Sigmoid colon (tissue), 7 donors: ENCODE results near the gene DGKI. TPM values are rescaled to one million over a fixed set of nuclear protein-coding genes. Genes with fewer than 3 reads are reported as not detected.

Experiments used
- DNase-seq: peaks from one replicate; pipeline ENCODE4 v3.0.0-alpha.2; 2019
- H3K27ac ChIP-seq, 4 donors: fragments of 200-600 bp; sonication (generic); one replicate each; pipeline ENCODE4 v1.5.1; 2016 to 2019; ENCODE audit warnings: mild to moderate bottlenecking in 1 of 4
- H3K27me3 ChIP-seq, 3 donors: fragments of 200-600 bp; sonication (generic); one replicate each; pipeline ENCODE4 v1.5.1; 2019; ENCODE audit warnings: mild to moderate bottlenecking in 1 of 3
- H3K36me3 ChIP-seq, 4 donors: fragments of 200-600 bp; sonication (generic); one replicate each; pipeline ENCODE4 v1.5.1; 2016 to 2019
- H3K4me1 ChIP-seq, 4 donors: fragments of 200-600 bp; sonication (generic); one replicate each; pipeline ENCODE4 v1.5.1; 2017 to 2019
- H3K4me3 ChIP-seq, 4 donors: fragments of 200-600 bp; sonication (generic); one replicate each; pipeline ENCODE4 v1.5.1; 2017 to 2019; ENCODE audit warnings: mild to moderate bottlenecking in 2 of 4, moderate library complexity in 1 of 4
- H3K9me3 ChIP-seq, 4 donors: fragments of 200-600 bp in 3 of 4; sonication (generic) in 3 of 4; one replicate each; pipeline versions ENCODE4 v1.5.1 to v1.6.1; 2013 to 2019
- EP300 ChIP-seq, 4 donors: sonication (generic); formaldehyde crosslinking; IDR thresholded peaks; one replicate each; pipeline ENCODE4 v1.6.1; 2017; ENCODE audit warnings: antibody characterized with exemption in 4 of 4
- POLR2A ChIP-seq, 2 donors: fragments of 450-650 bp; IDR thresholded peaks; one replicate each; pipeline ENCODE4 v1.6.1; 2016; ENCODE audit warnings: antibody characterized with exemption in 2 of 2, mild to moderate bottlenecking in 2 of 2, moderate library complexity in 2 of 2
- POLR2AphosphoS5 ChIP-seq, 4 donors: sonication (generic); formaldehyde crosslinking; IDR thresholded peaks; one replicate each; pipeline ENCODE4 v1.6.1; 2017; ENCODE audit warnings: antibody characterized with exemption in 4 of 4
- WGBS, 2 donors: extraction: QIAGEN DNeasy Blood & Tissue Kit; methylation state at CpG; one replicate each; pipeline ENCODE4 v1.1.7; 2013; 5-methylcytosine and 5-hydroxymethylcytosine counted together
- intact Hi-C: fragments of 100-400 bp; cut with DNase I; formaldehyde crosslinking; loops from one replicate; pipeline ENCODE4 v1.15.1; 2023
- polyA plus RNA-seq, 3 donors: library from polyadenylated mRNA; stranded (reverse); fragments of 200-250 nt; gene quantifications; one replicate each; pipeline ENCODE4 v1.2.3, GENCODE V29; 2013
- small RNA-seq, 3 donors: library from RNA; depleted of rRNA; stranded (forward); fragments of <200 nt; gene quantifications; one replicate each; pipeline ENCODE3, GENCODE V24; 2016
- total RNA-seq, 4 donors: library from RNA; depleted of rRNA; stranded (reverse); fragments of >200 nt; gene quantifications; one replicate each; pipeline ENCODE4 v1.1.0, GENCODE V29; 2016
- TF ChIP-seq, protein P1 (sequence below), 4 experiments: fragments of 450-650 bp in 3 of 4; fragments of 200-600 bp in 1 of 4; IDR thresholded peaks; one replicate each; pipeline ENCODE4 v1.5.1; 2016 to 2019; ENCODE audit warnings: antibody characterized with exemption in 4 of 4, mild to moderate bottlenecking in 3 of 4, moderate library complexity in 2 of 4
- donor health status: healthy with polysubstance abuse.
- donor health status: Bipolar disorder and iron deficiency.
- donor health status: healthy.

Gene DGKI
- total and polyA plus RNA-seq, 7 donors: 0.17 to 7.6 (median 1.0) TPM; not detected in 1

DNA sequence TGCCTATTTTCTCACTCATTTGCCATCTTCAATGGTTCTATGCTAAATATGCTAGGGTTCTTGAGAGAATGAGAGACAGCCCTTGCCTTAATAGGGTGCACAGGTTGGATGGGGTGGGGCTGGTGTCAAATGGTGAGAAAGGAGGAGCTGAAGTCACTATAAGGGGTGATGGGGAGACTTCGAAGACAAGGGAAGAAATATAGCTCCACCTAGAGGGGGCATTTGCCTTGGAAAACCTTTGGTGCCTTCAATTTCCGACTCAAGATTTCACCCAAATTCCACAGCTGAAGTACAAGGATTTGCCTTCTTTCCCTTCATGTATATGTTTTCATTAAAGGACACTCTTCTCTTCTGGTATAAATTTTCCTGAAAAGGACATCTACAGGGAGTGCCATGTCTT, 508.9 kb downstream of the DGKI start:
- WGBS, 2 donors: 56 to 61% methylated on average over 2 of the region's 2 CpGs
- H3K4me1 ChIP-seq: peaks cover 0 to 12% (median 7%) of the 10 kb centered on the region in 4 donors
- TF ChIP-seq POLR2AphosphoS5 (IDR thresholded peaks at IDR 0.05): no peak
- TF ChIP-seq, protein P1, sequence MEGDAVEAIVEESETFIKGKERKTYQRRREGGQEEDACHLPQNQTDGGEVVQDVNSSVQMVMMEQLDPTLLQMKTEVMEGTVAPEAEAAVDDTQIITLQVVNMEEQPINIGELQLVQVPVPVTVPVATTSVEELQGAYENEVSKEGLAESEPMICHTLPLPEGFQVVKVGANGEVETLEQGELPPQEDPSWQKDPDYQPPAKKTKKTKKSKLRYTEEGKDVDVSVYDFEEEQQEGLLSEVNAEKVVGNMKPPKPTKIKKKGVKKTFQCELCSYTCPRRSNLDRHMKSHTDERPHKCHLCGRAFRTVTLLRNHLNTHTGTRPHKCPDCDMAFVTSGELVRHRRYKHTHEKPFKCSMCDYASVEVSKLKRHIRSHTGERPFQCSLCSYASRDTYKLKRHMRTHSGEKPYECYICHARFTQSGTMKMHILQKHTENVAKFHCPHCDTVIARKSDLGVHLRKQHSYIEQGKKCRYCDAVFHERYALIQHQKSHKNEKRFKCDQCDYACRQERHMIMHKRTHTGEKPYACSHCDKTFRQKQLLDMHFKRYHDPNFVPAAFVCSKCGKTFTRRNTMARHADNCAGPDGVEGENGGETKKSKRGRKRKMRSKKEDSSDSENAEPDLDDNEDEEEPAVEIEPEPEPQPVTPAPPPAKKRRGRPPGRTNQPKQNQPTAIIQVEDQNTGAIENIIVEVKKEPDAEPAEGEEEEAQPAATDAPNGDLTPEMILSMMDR (IDR thresholded peaks at IDR 0.05): no peak
- no peak for TF ChIP-seq POLR2A (IDR thresholded peaks at IDR 0.05)
- no peaks in the 10 kb centered on the region for H3K27me3 ChIP-seq
- H3K4me3 ChIP-seq: no peak overlapping the region
- no peak overlapping the region for H3K27ac ChIP-seq
- intact Hi-C loops: no loop called here
- no peaks in the 10 kb centered on the region for H3K36me3 ChIP-seq
- DNase-seq: no peak
- no peaks in the 10 kb centered on the region for H3K9me3 ChIP-seq

DNA sequence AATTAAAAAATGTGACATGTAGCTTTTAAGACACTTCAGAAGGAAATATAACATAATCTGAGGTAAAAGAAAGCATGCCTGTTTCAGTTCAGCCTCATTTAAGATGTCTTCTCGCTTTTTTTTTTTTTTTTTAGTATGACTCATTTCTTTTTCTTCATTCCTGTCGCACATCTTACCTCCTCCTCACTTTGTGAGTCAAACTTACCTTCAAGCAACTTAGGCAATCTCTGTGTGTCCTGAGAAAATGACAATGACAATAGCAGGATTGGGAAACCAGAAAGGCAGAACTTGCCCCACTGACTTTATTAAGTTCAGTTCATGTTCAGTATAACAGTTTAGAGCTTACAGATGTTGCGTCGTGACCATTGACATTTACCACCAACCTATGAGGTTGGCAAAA, 511.0 kb downstream of the DGKI start:
- Histone ChIP-seq H3K36me3 (no peaks in the 10 kb centered on the region), H3K9me3 (no peaks in the 10 kb centered on the region), H3K4me1 (no peaks in the 10 kb centered on the region), H3K27me3 (no peaks in the 10 kb centered on the region), H3K4me3 (no peak overlapping the region), H3K27ac (no peak overlapping the region)
- intact Hi-C loops: no loop called here
- no peak for DNase-seq
- WGBS, 2 donors: 85 to 92% methylated on average over 4 of the region's 4 CpGs
- TF ChIP-seq, protein P1 (IDR thresholded peaks at IDR 0.05): no peak
- TF ChIP-seq POLR2A (IDR thresholded peaks at IDR 0.05) (no peak), EP300 (IDR thresholded peaks at IDR 0.05) (no peak), POLR2AphosphoS5 (IDR thresholded peaks at IDR 0.05) (no peak)

GRCh38 chr7:137331378-137331777, 515.4 kb downstream of the DGKI start:
- no peaks in the 10 kb centered on the region for H3K27me3 ChIP-seq
- intact Hi-C loops: no loop called here
- 73 to 76% methylated on average over 8 of the region's 8 CpGs for WGBS, 2 donors

More at GRCh38 chr7:137331378-137331777, 515.4 kb downstream of the DGKI start:
- Histone ChIP-seq H3K9me3 (no peaks in the 10 kb centered on the region), H3K36me3 (no peaks in the 10 kb centered on the region), H3K27ac (no peak overlapping the region), H3K4me3 (no peak overlapping the region), H3K4me1 (no peaks in the 10 kb centered on the region)
- TF ChIP-seq, protein P1 (IDR thresholded peaks at IDR 0.05): no peak
- TF ChIP-seq POLR2A (IDR thresholded peaks at IDR 0.05): no peak
- no peak for TF ChIP-seq POLR2AphosphoS5 (IDR thresholded peaks at IDR 0.05)
- TF ChIP-seq EP300 (IDR thresholded peaks at IDR 0.05): no peak
- DNase-seq: no peak

Small RNAs within 50 kb of the gene (small RNA-seq; reads per million reads assigned to genes)
- gene AC090498.1: 0 to 0.65 (median 0) reads per million in 3 donors

Other genes with a start within 250 kb of the DGKI start
- gene CREB3L2, start 155.1 kb upstream of the DGKI start, total RNA-seq: 10 to 100 TPM; 26.0 to 41.3 (median 30.2) TPM
- 10 to 100 TPM in 1 of 3 donors, 1 to 10 TPM in 2; 3.0 to 15.6 (median 4.4) TPM for gene CREB3L2, start 155.1 kb upstream of the DGKI start, polyA plus RNA-seq
- gene AKR1D1, start 229.5 kb upstream of the DGKI start, total RNA-seq: not detected
- gene AKR1D1, start 229.5 kb upstream of the DGKI start, polyA plus RNA-seq: not detected